ENCODE data around the gene ATR.

ATR gene
- long read RNA-seq, partial matches to known transcripts: 61 of 70 reads
- long read RNA-seq, other reads (novel, unspliced or antisense): 9 of 70 reads

DNA sequence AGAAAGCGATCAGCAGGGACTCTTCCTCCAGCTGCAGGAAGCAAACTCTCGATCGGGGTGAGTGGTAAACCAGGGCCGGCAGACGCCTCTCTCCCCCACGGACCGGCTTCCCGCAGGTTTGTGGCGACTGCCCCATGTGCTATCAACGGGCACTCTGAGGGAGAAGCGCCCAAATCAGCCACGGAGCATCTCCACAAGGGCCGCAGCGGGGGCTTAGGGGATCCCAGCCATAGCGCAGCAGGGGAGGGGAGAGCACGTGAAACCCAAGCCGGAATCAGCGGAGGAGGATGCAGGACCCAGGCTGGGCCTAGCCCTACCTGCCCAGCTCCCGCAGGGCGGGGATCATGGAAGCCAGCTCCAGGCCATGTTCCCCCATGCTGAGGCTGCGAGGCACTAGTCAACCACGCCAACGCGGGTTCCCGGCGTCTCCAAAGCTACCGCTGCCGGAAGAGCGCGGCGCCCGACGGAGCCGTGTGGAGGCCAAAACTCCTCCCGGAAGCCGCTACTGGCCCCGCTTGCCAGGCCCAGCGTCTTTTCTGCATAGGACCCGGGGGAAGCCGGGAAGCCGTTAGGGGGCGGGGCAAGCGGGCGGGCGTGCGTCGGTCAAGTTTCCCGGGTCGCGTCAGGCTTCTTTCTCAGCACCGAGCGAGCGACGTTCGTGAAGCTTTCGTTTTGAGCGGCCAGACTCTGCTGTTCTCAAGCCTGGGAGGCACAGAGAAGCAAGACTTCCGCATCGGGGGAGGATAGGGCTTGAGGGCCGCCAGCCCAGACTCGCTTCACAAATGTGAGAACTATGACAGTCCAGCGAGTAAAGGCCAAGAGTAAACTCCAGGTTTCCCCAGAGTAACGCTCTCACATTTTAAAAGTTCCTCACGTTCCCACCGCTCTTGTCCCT lies at the start of gene ATR:
Gene ATR (minus strand): TSS at position 405 of the 895 bp plus-strand sequence. CDS start 29 bp downstream, at position 376.
- no peaks in the 10 kb centered on the region for H3K27me3 ChIP-seq (ENCODE audit: insufficient read depth, poor library complexity, severe bottlenecking)
- peak within 1 kb of the TSS; percentile 95 for H3K4me3 ChIP-seq (replicated peaks; ENCODE audit: insufficient read depth, low read length)
- TF ChIP-seq SPI1 (IDR thresholded peaks at IDR 0.05; ENCODE audit: borderline replicate concordance, low read depth): no peak; the same call in 1 of the 2 replicates
- no peak for TF ChIP-seq CTCF (IDR thresholded peaks at IDR 0.05; ENCODE audit: insufficient read depth, low read length)
- peak; percentile 73 for TF ChIP-seq GABPA (IDR thresholded peaks at IDR 0.05; ENCODE audit: low read depth)
- peak; percentile 68 for TF ChIP-seq REST (IDR thresholded peaks at IDR 0.05; ENCODE audit: insufficient replicate concordance, low read depth)
- TF ChIP-seq POLR2AphosphoS5 (IDR thresholded peaks at IDR 0.05; ENCODE audit: low read depth): peak; percentile 77; the same call in 1 of the 2 replicates
- DNase-seq (ENCODE audit: low read depth in 1 of 2, low spot score in 1 of 2): peak; percentile 80 to 98
- H3K27ac ChIP-seq (replicated peaks): peak within 1 kb of the TSS; percentile 79

GRCh38 chr3:142626971-142627370 lies 48.4 kb upstream of the ATR start:
- Histone ChIP-seq H3K4me3 (replicated peaks; ENCODE audit: insufficient read depth, low read length) (no peak overlapping the region), H3K27me3 (ENCODE audit: insufficient read depth, poor library complexity, severe bottlenecking) (no peaks in the 10 kb centered on the region), H3K27ac (replicated peaks) (no peak overlapping the region)
- no peak for DNase-seq (ENCODE audit: low read depth in 1 of 2, low spot score in 1 of 2)
- TF ChIP-seq REST (IDR thresholded peaks at IDR 0.05; ENCODE audit: insufficient replicate concordance, low read depth): no peak
- TF ChIP-seq POLR2AphosphoS5 (IDR thresholded peaks at IDR 0.05; ENCODE audit: low read depth): no peak
- TF ChIP-seq GABPA (IDR thresholded peaks at IDR 0.05; ENCODE audit: low read depth): no peak
- no peak for TF ChIP-seq SPI1 (IDR thresholded peaks at IDR 0.05; ENCODE audit: borderline replicate concordance, low read depth)
- TF ChIP-seq CTCF (IDR thresholded peaks at IDR 0.05; ENCODE audit: insufficient read depth, low read length): no peak

GRCh38 chr3:142625153-142625440 lies 46.6 kb upstream of the ATR start:
- Histone ChIP-seq H3K4me3 (replicated peaks; ENCODE audit: insufficient read depth, low read length) (no peak overlapping the region), H3K27me3 (ENCODE audit: insufficient read depth, poor library complexity, severe bottlenecking) (no peaks in the 10 kb centered on the region), H3K27ac (replicated peaks) (no peak overlapping the region)
- TF ChIP-seq SPI1 (IDR thresholded peaks at IDR 0.05; ENCODE audit: borderline replicate concordance, low read depth) (no peak), CTCF (IDR thresholded peaks at IDR 0.05; ENCODE audit: insufficient read depth, low read length) (no peak), POLR2AphosphoS5 (IDR thresholded peaks at IDR 0.05; ENCODE audit: low read depth) (no peak), GABPA (IDR thresholded peaks at IDR 0.05; ENCODE audit: low read depth) (no peak), REST (IDR thresholded peaks at IDR 0.05; ENCODE audit: insufficient replicate concordance, low read depth) (no peak)
- no peak for DNase-seq (ENCODE audit: low read depth in 1 of 2, low spot score in 1 of 2)

All from HL-60 (cell line).